Upper lobe of right lung (tissue), 1 donor: Measurements from ENCODE around the gene ITPR3. TPM values are rescaled to one million over a fixed set of nuclear protein-coding genes. Genes with fewer than 3 reads are reported as not detected.

Experiments
- ATAC-seq: fragments of 200-7000 bp; cut with Tn5 transposase; one replicate; pipeline ENCODE4 v1.9.1; 2020; ENCODE audit warnings: mild to moderate bottlenecking, moderate library complexity
- DNase-seq: peaks from one replicate; pipeline ENCODE4 v3.0.0-alpha.2; 2020
- H3K27ac ChIP-seq: fragments of 200-600 bp; one replicate; pipeline ENCODE4 v1.8.0; 2022
- H3K27me3 ChIP-seq: fragments of 200-600 bp; one replicate; pipeline ENCODE4 v1.8.0; 2022; ENCODE audit warnings: mild to moderate bottlenecking
- H3K36me3 ChIP-seq: fragments of 200-600 bp; one replicate; pipeline ENCODE4 v1.8.0; 2022
- H3K4me1 ChIP-seq: fragments of 200-600 bp; one replicate; pipeline ENCODE4 v1.8.0; 2022
- H3K4me3 ChIP-seq: fragments of 200-600 bp; one replicate; pipeline ENCODE4 v1.8.0; 2022; ENCODE audit warnings: mild to moderate bottlenecking
- H3K9me3 ChIP-seq: fragments of 200-600 bp; one replicate; pipeline ENCODE4 v1.8.0; 2022
- intact Hi-C: fragments of 100-400 bp; cut with DNase I; formaldehyde crosslinking; loops from one replicate; pipeline ENCODE4 v1.11.0; 2022
- total RNA-seq: library from RNA; stranded (reverse); fragmentation: NEBNext Ultra II Directional; extraction: Animal tissue kit (Norgen Biotek cat#: 25700); gene quantifications from one replicate; pipeline ENCODE4 v1.2.1, GENCODE V29; 2021
- TF ChIP-seq, protein P1 (sequence below): fragments of 200-600 bp; IDR thresholded peaks from one replicate; pipeline ENCODE4 v1.8.0; 2022; ENCODE audit warnings: antibody characterized with exemption
- donor health status: DM: no; HTN: yes; CAD: no; lungs with severe emphysema.

ITPR3 gene
- total RNA-seq, 1 donor from 2014 or later: 111 TPM

DNA sequence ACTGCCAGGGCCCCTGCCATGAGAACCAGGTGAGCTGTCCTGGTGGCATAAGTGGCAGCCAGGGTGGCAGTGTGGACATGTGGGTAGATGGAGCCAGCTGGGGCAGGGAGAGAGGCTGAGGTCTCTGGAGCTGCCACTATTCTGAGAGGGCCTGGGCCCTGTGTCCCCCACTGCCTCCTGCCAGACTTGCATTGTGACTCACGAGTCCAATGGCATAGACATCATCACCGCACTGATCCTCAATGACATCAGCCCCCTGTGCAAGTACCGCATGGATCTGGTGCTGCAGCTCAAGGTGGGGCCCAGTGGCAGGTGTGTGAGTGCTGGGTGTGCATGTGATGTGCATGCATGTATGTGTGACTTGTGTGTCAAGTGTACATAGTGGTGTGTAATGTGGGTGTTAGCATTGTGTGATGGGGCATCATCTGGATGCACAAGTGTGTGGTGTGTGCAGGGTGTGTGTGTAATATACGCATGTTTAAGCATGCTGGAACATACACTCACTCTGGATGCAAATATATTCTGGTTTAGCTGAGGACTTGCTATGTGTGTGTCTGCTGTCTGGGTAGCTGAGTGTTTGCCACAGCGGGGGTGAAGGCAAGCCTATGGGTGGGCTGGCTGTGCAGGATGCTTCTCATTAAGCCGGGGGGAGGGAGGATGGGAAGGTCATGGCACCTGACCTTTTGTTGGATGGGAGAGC lies 65.3 kb downstream of the ITPR3 start:
- H3K4me1 ChIP-seq: no peaks in the 10 kb centered on the region
- no peaks in the 10 kb centered on the region for H3K27me3 ChIP-seq
- no peak overlapping the region for H3K4me3 ChIP-seq
- intact Hi-C loops: no loop called here
- DNase-seq: no peak
- no peaks in the 10 kb centered on the region for H3K9me3 ChIP-seq
- ATAC-seq: no peak
- H3K36me3 ChIP-seq: peaks cover 91% of the 10 kb centered on the region
- TF ChIP-seq, protein P1, sequence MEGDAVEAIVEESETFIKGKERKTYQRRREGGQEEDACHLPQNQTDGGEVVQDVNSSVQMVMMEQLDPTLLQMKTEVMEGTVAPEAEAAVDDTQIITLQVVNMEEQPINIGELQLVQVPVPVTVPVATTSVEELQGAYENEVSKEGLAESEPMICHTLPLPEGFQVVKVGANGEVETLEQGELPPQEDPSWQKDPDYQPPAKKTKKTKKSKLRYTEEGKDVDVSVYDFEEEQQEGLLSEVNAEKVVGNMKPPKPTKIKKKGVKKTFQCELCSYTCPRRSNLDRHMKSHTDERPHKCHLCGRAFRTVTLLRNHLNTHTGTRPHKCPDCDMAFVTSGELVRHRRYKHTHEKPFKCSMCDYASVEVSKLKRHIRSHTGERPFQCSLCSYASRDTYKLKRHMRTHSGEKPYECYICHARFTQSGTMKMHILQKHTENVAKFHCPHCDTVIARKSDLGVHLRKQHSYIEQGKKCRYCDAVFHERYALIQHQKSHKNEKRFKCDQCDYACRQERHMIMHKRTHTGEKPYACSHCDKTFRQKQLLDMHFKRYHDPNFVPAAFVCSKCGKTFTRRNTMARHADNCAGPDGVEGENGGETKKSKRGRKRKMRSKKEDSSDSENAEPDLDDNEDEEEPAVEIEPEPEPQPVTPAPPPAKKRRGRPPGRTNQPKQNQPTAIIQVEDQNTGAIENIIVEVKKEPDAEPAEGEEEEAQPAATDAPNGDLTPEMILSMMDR: no peak
- H3K27ac ChIP-seq: no peak overlapping the region

DNA sequence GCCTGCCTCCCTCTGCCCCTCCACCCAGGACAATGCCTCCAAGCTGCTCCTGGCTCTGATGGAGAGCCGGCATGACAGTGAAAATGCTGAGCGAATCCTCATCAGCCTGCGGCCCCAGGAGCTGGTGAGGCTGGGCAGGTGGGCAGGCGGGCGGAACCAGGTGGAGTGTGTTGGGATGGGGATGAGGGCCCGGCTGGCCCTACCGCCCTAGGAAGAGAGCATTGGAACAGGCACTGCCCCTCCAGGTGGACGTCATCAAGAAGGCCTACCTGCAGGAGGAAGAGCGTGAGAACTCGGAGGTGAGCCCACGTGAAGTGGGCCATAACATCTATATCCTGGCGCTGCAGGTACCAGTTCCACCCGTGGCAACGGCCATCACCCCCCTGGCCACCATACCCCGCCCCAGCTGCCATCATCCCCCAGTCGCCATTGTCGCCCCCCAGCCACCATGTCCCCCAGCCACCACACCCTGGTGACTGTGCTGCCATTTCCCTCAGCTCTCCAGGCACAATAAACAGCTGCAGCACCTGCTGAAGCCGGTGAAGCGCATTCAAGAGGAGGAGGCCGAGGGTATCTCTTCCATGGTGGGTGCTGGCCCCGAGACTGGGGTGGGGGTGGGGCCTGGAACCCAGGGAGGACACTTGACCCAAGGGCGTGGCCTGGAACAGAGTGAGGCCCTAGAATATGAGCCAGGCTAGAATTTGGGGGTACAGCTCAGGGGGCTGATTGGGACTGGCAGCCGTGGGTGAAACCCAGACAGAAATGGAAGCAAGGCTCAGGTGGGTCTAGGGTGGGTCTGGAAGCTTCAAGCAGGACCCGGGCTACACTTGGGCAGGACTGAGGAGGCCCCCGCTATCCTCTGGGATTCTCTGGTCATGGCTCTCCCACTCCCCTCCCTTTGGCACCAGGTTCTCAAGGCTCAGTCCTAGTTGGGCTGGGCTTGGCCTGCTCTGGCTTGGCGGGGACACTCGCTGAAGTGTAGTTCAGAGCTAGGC lies 66.2 kb downstream of the ITPR3 start:
- intact Hi-C loops: no loop called here

DNA sequence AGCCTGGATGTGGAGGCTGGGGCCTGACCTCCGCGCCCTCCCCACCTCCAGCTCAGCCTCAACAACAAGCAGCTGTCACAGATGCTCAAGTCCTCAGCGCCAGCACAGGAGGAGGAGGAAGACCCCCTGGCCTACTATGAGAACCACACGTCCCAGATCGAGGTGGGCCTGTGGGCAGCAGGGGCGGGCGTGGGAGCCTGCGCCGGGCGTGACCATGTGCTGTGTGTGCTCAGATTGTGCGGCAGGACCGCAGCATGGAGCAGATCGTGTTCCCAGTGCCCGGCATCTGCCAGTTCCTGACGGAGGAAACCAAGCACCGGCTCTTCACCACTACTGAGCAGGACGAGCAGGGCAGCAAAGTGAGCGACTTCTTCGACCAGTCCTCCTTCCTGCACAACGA lies 66.9 kb downstream of the ITPR3 start:
- TF ChIP-seq, protein P1: no peak
- intact Hi-C loops: no loop called here
- Histone ChIP-seq H3K36me3 (peaks cover 85% of the 10 kb centered on the region), H3K4me3 (no peak overlapping the region), H3K27ac (no peak overlapping the region), H3K9me3 (no peaks in the 10 kb centered on the region), H3K4me1 (peaks cover 10% of the 10 kb centered on the region), H3K27me3 (no peaks in the 10 kb centered on the region)
- no peak for DNase-seq
- ATAC-seq: no peak

More for the DNA sequence above, 66.2 kb downstream of the ITPR3 start:
- no peak overlapping the region for H3K27ac ChIP-seq
- H3K9me3 ChIP-seq: no peaks in the 10 kb centered on the region
- TF ChIP-seq, protein P1: no peak
- H3K4me3 ChIP-seq: no peak overlapping the region
- ATAC-seq: no peak
- no peaks in the 10 kb centered on the region for H3K27me3 ChIP-seq
- H3K36me3 ChIP-seq: peaks cover 85% of the 10 kb centered on the region
- DNase-seq: no peak
- H3K4me1 ChIP-seq: peaks cover 3% of the 10 kb centered on the region

DNA sequence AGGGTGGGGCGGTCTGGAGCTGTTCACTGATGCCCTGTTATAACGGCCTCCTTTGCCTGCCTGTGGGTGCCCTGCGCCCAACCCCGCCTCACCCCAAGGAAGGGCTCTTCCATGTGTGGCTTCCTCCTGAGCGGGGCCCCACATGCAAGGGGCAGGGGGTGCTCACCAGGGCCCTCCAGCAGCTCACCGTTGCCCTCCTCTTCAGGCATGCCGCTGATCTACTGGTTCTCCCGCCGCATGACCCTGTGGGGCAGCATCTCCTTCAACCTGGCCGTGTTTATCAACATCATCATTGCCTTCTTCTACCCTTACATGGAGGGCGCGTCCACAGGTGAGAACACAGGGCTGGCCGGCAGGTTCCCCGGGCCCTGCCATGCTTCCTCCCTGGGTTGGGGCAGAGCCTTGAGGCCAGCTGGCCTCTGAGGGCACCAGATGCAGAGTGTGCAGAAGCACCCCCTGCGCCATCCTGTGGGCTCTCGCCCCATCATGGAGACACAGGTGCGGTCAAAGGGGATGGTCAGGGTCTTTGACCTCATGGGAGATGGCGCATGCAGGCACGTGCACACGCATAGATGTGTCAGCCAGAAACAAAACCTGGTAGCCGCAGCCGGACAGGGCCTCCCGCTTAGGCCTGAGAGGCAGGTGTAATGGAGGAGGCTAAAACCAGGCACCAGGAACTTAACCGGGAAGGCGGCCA lies 67.5 kb downstream of the ITPR3 start:
- DNase-seq (no peak), ATAC-seq (no peak)
- Histone ChIP-seq H3K27me3 (no peaks in the 10 kb centered on the region), H3K36me3 (peaks cover 85% of the 10 kb centered on the region), H3K4me3 (no peak overlapping the region), H3K27ac (no peak overlapping the region), H3K4me1 (peaks cover 16% of the 10 kb centered on the region), H3K9me3 (no peaks in the 10 kb centered on the region)
- intact Hi-C loops: no loop called here
- TF ChIP-seq, protein P1: no peak

DNA sequence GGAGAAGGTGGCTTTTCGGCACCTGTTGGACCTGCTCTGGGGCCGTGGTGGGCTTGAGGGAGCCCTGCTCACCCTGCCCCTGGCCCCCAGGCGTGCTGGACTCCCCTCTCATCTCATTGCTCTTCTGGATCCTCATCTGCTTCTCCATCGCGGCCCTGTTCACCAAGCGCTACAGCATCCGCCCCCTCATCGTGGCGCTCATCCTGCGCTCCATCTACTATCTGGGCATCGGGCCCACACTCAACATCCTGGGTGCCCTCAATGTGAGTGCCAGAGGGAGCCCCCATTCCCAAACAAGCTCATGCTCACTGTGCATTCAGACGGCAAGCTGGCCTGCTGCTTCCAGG lies 68.0 kb downstream of the ITPR3 start:
- Histone ChIP-seq H3K9me3 (no peaks in the 10 kb centered on the region), H3K27ac (no peak overlapping the region), H3K4me1 (peaks cover 21% of the 10 kb centered on the region), H3K4me3 (no peak overlapping the region), H3K36me3 (peaks cover 86% of the 10 kb centered on the region), H3K27me3 (no peaks in the 10 kb centered on the region)
- intact Hi-C loops: no loop called here
- ATAC-seq (no peak), DNase-seq (no peak)
- TF ChIP-seq, protein P1: no peak
